ENCODE results near the gene RMI2.
"Not testable (repeated sequence)": the region's sequence is repeated elsewhere in the genome, so short reads cannot be mapped to it uniquely, and the experiment has no call there.

RMI2 gene
- 0.36 to 2.1 (median 0.57) reads per million in 4 donors for total RNA-seq

- peak; percentile 89 to 97 (median 94) for DNase-seq
Measured at GRCh38 chr16:11345040-11345862, at the start of gene RMI2. Gene RMI2 (plus strand): TSS chr16:11345459. CDS start chr16:11345472, 13 bp downstream.

GRCh38 chr16:11295672-11296071 lies 49.6 kb upstream of the RMI2 start:
- no peak for DNase-seq

- no peak for DNase-seq
Measured at GRCh38 chr16:11296351-11296705, 48.9 kb upstream of the RMI2 start.

- no peak for DNase-seq
Measured at GRCh38 chr16:11296706-11297491, 48.4 kb upstream of the RMI2 start.

- peak; percentile 24 to 80 (median 38) for DNase-seq
Measured at GRCh38 chr16:11297492-11298142, 47.6 kb upstream of the RMI2 start.

GRCh38 chr16:11298143-11298900 lies 46.9 kb upstream of the RMI2 start:
- no peak for DNase-seq

- not testable (repeated sequence) for DNase-seq
Measured at GRCh38 chr16:11298950-11299547, 46.2 kb upstream of the RMI2 start.

GRCh38 chr16:11299865-11300559 lies 45.2 kb upstream of the RMI2 start:
- no peak for DNase-seq

GRCh38 chr16:11300560-11300892 lies 44.7 kb upstream of the RMI2 start:
- no peak for DNase-seq

- no peak for DNase-seq
Measured at GRCh38 chr16:11301645-11302501, 43.4 kb upstream of the RMI2 start.

- no peak for DNase-seq
Measured at GRCh38 chr16:11302977-11303376, 42.3 kb upstream of the RMI2 start.

- DNase-seq: no peak
Measured at GRCh38 chr16:11303405-11304138, 41.7 kb upstream of the RMI2 start.

GRCh38 chr16:11306381-11306780 lies 38.9 kb upstream of the RMI2 start:
- no peak for DNase-seq

- peak in 1 of 5 donors; percentile 46 for DNase-seq
Measured at GRCh38 chr16:11306997-11307638, 38.1 kb upstream of the RMI2 start.

GRCh38 chr16:11307639-11308492 lies 37.4 kb upstream of the RMI2 start:
- DNase-seq: no peak

GRCh38 chr16:11308493-11309283 lies 36.6 kb upstream of the RMI2 start:
- no peak for DNase-seq

- no peak for DNase-seq
Measured at GRCh38 chr16:11309895-11310633, 35.2 kb upstream of the RMI2 start.

Data from T-helper 1 cell (primary cell).